Stomach (tissue), 4 donors: Measurements from ENCODE around the gene LMAN1L.

ENCODE experiments used
- EP300 ChIP-seq: sonication (generic); formaldehyde crosslinking; IDR thresholded peaks from one replicate; pipeline ENCODE4 v1.6.1; 2017; ENCODE audit warnings: antibody characterized with exemption
- POLR2A ChIP-seq, 4 donors: fragments of 450-650 bp; IDR thresholded peaks; one replicate each; pipeline ENCODE4 v1.6.1; 2016; ENCODE audit warnings: antibody characterized with exemption in 4 of 4, control low read depth in 2 of 4, mild to moderate bottlenecking in 1 of 4, moderate library complexity in 1 of 4

DNA sequence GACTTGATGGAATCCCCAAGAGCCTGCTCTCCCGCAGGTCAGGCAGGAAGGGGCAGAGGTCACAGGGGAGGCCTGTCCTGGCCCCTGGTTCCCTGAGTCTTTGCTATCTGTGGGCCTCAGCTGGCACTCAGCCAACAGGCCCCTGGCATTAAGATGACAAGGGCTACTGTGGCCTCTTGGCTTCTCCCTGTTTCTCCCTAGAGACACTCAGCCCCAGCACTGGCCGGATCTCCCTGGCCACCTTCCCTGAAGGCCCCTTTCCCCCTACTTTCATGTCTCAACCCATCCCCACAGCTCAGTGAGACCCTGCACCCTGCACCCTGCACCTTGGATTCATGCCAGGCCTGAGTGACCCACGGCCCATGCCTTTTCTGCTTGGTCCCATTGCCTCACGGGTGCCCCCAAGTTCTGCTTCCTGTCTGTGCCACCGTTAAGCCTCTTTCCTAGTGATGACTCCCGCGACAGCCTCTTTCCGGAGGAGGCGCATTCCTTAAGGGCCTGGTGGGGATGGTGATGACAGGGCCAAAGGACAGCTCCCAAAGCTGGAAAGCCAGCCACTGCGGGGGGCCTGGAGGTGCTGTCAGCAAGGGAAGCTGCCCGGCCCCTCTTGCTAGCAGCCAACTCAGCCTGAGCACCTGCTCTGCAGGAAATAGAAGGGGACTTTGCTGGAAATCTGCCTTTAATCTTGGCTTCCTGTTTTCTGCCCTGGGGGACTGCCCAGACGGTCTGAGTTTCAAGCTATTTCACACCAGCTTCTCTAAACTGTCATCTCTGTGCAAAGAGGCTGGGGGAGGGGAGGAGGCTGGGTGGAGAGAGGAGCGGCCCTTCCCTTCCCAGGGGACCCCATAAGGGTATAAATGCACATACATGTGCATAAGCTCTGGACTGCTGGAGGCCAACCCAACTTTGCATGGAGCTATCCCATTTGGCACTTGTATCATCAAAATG lies 35.5 kb upstream of the LMAN1L start:
- TF ChIP-seq POLR2A (IDR thresholded peaks at IDR 0.05) (no peak), EP300 (no peak)
